ENCODE results near the gene SCAMP3.

- TF ChIP-seq CTCF (conservative IDR thresholded peaks at IDR 0.05 in 1 of 2, IDR thresholded peaks at IDR 0.05 in 1 of 2; ENCODE audit: extremely low read depth in 1 of 2, insufficient read depth in 1 of 2, low read depth in 1 of 2, low read length in 2 of 2) = no peak
- no peak for TF ChIP-seq EZH2 (IDR thresholded peaks at IDR 0.05; ENCODE audit: borderline replicate concordance, low read length)
These were observed 7.9 kb downstream of the SCAMP3 start for GRCh38 chr1:155254228-155254713.

All from mammary epithelial cell (primary cell).